ENCODE data around the gene MRPL32.

DNA sequence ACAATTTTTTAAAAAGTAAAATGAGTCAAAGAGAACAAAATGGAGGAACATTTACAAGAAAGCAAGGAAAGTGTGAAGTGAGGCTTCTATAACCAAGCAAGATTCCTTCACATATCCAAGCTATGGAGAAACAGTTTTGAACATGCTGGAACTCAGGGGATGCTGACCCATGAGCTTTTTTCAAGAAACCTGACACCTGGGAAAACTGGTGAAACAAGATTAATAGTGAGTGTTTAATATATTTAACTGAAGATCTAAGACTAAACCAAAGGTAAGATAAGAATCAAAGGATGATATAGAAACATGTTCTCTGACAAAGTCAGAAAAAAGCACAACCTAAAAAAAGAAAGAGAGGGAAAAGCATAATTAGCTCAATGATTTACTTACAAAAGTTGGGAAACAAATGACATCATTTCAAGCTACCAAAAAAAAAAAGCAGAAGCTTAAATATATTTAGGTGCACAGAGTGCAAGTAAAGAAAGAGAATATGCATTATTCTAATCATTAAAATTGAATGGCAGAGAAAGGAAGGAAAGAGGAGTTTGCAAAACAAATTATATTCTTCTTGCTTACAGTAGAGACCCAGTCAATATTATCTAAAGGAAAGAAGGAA, 45.2 kb upstream of the MRPL32 start:
- TF ChIP-seq, protein P1, sequence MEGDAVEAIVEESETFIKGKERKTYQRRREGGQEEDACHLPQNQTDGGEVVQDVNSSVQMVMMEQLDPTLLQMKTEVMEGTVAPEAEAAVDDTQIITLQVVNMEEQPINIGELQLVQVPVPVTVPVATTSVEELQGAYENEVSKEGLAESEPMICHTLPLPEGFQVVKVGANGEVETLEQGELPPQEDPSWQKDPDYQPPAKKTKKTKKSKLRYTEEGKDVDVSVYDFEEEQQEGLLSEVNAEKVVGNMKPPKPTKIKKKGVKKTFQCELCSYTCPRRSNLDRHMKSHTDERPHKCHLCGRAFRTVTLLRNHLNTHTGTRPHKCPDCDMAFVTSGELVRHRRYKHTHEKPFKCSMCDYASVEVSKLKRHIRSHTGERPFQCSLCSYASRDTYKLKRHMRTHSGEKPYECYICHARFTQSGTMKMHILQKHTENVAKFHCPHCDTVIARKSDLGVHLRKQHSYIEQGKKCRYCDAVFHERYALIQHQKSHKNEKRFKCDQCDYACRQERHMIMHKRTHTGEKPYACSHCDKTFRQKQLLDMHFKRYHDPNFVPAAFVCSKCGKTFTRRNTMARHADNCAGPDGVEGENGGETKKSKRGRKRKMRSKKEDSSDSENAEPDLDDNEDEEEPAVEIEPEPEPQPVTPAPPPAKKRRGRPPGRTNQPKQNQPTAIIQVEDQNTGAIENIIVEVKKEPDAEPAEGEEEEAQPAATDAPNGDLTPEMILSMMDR (conservative IDR thresholded peaks at IDR 0.05; ENCODE audit: low read depth, low read length), result no peak
- no peak for TF ChIP-seq EZH2 (IDR thresholded peaks at IDR 0.05; ENCODE audit: borderline replicate concordance, low read depth, low read length, poor library complexity, severe bottlenecking)

Measured in A673 (cell line).